ENCODE results near the gene CLPTM1.

CLPTM1 gene

GRCh38 chr19:45030825-45031224 is 75.6 kb downstream of the CLPTM1 start:
- Histone ChIP-seq H3K27me3 (ENCODE audit: control insufficient read depth, insufficient read depth, low read length) (no peaks in the 10 kb centered on the region), H3K9ac (ENCODE audit: low read length) (no peak overlapping the region), H3K4me1 (ENCODE audit: control insufficient read depth, insufficient read depth, low read length) (no peaks in the 10 kb centered on the region), H3K36me3 (ENCODE audit: control insufficient read depth, insufficient read depth, low read length) (peaks cover 4% of the 10 kb centered on the region), H3K4me3 (ENCODE audit: low read length) (no peak overlapping the region), H3K9me3 (ENCODE audit: control insufficient read depth, low read length) (no peaks in the 10 kb centered on the region)

DNA sequence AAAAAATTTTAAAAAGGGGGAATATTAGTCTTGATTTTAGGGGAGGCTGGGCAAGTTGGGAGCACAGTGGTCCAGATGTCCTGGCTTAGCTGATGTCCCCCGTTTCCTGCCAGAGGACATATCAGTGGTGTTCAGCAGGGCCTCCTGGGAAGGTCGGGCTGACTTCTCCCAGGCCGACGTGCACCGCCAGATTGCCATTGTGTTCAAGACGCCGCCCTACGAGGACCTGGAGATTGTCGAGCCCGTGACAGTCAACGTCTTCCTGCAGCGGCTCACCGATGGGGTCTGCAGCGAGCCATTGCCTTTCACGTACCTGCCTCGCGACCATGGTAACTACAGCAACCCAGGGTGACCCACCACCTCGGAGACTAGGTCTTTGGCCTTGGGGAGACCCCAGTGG is 77.2 kb downstream of the CLPTM1 start:
- H3K9ac ChIP-seq (ENCODE audit: low read length), result no peak overlapping the region

DNA sequence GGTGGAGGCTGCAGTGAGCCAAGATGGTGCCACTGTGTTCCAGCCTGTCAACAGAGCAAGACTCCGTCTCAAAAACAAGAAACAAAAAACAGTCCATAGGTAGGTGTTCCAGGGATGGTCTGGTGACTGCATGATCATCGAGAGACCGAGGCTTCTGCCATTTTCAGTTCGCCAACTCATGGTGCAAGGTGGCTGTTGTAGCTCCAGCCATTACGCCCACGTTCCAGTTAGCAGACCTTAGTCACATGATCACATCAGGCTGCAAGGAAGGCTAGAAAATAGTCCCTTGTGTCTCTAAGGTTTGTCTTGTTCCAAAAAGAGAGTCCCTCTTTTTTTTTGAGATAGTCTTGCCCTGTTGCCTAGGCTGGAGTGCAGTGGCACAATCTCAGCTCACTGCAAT is 80.6 kb downstream of the CLPTM1 start:
- H3K9me3 ChIP-seq (ENCODE audit: control insufficient read depth, low read length), result no peaks in the 10 kb centered on the region
- H3K27me3 ChIP-seq (ENCODE audit: control insufficient read depth, insufficient read depth, low read length), result no peaks in the 10 kb centered on the region
- H3K4me3 ChIP-seq (ENCODE audit: low read length), result no peak overlapping the region
- peaks cover 14% of the 10 kb centered on the region for H3K4me1 ChIP-seq (ENCODE audit: control insufficient read depth, insufficient read depth, low read length)
- H3K36me3 ChIP-seq (ENCODE audit: control insufficient read depth, insufficient read depth, low read length), result peaks cover 12% of the 10 kb centered on the region
- H3K9ac ChIP-seq (ENCODE audit: low read length), result no peak overlapping the region

More for the DNA sequence above, 77.2 kb downstream of the CLPTM1 start:
- Histone ChIP-seq H3K4me1 (ENCODE audit: control insufficient read depth, insufficient read depth, low read length) (no peaks in the 10 kb centered on the region), H3K4me3 (ENCODE audit: low read length) (no peak overlapping the region), H3K9me3 (ENCODE audit: control insufficient read depth, low read length) (no peaks in the 10 kb centered on the region), H3K27me3 (ENCODE audit: control insufficient read depth, insufficient read depth, low read length) (no peaks in the 10 kb centered on the region), H3K36me3 (ENCODE audit: control insufficient read depth, insufficient read depth, low read length) (peaks cover 4% of the 10 kb centered on the region)

DNA sequence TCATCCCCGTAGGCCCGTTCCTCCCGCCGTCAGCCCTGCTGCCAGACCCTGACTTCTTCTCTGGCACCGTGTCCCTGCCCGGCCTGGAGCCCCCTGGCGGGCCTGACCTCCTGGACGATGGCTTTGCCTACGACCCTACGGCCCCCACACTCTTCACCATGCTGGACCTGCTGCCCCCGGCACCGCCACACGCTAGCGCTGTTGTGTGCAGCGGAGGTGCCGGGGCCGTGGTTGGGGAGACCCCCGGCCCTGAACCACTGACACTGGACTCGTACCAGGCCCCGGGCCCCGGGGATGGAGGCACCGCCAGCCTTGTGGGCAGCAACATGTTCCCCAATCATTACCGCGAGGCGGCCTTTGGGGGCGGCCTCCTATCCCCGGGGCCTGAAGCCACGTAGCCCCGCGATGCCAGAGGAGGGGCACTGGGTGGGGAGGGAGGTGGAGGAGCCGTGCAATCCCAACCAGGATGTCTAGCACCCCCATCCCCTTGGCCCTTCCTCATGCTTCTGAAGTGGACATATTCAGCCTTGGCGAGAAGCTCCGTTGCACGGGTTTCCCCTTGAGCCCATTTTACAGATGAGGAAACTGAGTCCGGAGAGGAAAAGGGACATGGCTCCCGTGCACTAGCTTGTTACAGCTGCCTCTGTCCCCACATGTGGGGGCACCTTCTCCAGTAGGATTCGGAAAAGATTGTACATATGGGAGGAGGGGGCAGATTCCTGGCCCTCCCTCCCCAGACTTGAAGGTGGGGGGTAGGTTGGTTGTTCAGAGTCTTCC is 82.4 kb downstream of the CLPTM1 start:
- Histone ChIP-seq H3K4me3 (ENCODE audit: low read length) (no peak overlapping the region), H3K36me3 (ENCODE audit: control insufficient read depth, insufficient read depth, low read length) (peaks cover 12% of the 10 kb centered on the region)

DNA sequence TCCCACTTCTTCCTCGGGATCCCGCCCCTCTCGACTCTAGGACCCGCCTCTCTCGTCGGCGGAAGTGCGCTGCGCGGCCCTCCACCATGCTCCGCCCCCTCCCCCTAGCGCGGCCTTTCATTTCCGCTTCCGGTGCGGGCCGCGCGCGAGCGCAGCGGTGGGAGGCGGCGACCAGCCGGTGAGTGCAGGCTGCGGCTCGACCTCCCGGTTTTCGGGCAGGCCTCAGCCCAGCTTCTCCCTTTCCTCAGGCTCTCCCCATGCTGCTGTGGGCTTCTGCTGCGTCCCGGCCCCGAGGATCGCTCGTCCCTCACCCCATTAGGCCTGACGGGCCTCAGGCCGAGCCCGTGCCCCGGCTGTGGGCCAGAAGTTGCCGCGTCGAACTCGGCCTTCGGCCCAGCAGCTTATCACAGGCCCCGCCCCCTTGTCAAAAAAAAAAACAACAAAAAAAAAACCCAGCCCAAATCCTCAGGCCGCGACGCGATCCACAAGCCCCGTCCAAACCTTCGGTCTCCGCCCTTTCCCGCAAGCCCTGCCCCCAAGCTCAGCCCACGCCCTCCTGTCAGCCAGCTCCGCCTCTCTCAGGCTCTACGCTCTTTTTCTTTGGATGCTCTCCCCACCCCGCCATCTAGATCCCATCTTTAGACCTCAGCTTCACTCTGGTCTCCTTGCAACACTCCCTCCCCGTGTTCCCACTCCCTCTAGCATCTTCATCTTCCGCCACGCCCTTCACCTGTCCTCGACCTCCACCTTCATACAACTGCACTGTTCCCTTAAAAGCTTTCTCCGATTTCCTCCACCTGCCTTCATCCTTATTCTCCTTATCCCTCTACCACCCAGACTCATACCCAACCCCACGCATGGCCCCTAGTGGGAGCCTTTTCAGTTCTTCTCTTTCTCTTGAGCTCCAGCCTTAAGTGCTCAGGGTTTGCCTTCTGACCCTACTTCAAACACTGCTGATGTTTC is 84.0 kb downstream of the CLPTM1 start, which contains the start of gene CLASRP:
Gene CLASRP (plus strand): TSS at position 115 of the 963 bp plus-strand sequence. CDS start 1,168 bp downstream, outside the sequence.
- Histone ChIP-seq H3K9ac (ENCODE audit: low read length) (peak within 1 kb of the TSS; percentile 97), H3K4me3 (ENCODE audit: low read length) (peak within 1 kb of the TSS; percentile 74), H3K36me3 (ENCODE audit: control insufficient read depth, insufficient read depth, low read length) (peaks cover 8% of the 10 kb centered on the region), H3K27me3 (ENCODE audit: control insufficient read depth, insufficient read depth, low read length) (no peaks in the 10 kb centered on the region), H3K4me1 (ENCODE audit: control insufficient read depth, insufficient read depth, low read length) (peaks cover 34% of the 10 kb centered on the region), H3K9me3 (ENCODE audit: control insufficient read depth, low read length) (no peaks in the 10 kb centered on the region)

More for the DNA sequence above, 82.4 kb downstream of the CLPTM1 start:
- Histone ChIP-seq H3K4me1 (ENCODE audit: control insufficient read depth, insufficient read depth, low read length) (peaks cover 25% of the 10 kb centered on the region), H3K9me3 (ENCODE audit: control insufficient read depth, low read length) (no peaks in the 10 kb centered on the region), H3K27me3 (ENCODE audit: control insufficient read depth, insufficient read depth, low read length) (no peaks in the 10 kb centered on the region), H3K9ac (ENCODE audit: low read length) (no peak overlapping the region)

DNA sequence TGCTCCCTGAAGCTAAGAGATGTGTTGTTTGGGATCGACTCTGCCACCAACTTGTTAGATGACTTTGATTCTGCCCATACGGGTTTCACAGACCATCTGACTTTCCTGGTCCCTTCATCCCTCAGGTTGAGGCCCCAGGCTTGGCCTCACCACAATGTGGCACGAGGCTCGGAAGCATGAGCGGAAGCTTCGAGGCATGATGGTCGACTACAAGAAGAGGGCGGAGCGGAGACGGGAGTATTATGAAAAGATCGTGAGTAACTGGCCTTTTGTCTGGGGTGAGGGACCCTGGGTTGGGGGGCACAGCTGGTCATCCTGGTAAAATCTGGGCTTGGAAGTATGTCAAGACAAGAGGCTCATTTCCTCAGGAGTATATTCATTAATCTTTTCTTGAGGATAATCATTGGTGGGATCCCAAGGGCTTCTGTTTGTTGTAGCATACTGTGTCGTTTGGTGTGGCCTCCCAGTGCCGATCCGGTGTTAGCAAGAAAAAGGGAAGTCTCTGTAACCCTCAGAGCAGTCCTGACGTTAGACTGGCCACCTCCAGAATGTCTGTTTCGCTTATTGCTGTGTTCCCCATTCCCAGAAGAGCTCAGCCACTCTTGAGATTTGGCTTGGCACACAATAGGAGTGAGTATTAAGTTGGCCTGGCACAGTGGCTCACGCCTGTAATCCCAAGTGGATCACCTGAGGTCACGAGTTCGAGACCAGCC is 85.0 kb downstream of the CLPTM1 start:
- Histone ChIP-seq H3K36me3 (ENCODE audit: control insufficient read depth, insufficient read depth, low read length) (peaks cover 8% of the 10 kb centered on the region), H3K9ac (ENCODE audit: low read length) (peak overlapping the region; percentile 97), H3K27me3 (ENCODE audit: control insufficient read depth, insufficient read depth, low read length) (no peaks in the 10 kb centered on the region), H3K4me1 (ENCODE audit: control insufficient read depth, insufficient read depth, low read length) (peaks cover 44% of the 10 kb centered on the region), H3K4me3 (ENCODE audit: low read length) (peak overlapping the region; percentile 74), H3K9me3 (ENCODE audit: control insufficient read depth, low read length) (no peaks in the 10 kb centered on the region)

DNA sequence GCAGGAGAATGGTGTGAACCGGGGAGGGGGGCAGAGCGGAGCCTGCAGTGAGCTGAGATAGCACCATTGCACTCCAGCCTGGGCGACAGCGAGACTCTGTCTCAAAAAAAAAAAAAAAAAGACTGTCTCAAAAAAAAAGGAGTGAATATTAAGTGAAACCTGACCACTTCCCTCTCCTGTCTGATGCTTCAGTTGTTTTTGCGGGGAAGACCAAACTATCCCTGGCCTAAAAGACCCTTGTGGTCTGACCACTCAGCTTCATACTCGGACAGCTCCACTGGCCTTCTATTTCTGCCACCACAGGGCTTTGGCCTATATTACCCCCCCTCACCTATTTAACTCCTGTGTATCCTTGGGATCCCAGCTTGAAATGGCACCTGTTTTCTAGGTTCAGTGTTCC is 85.9 kb downstream of the CLPTM1 start:
- H3K4me1 ChIP-seq (ENCODE audit: control insufficient read depth, insufficient read depth, low read length), result peaks cover 53% of the 10 kb centered on the region
- H3K27me3 ChIP-seq (ENCODE audit: control insufficient read depth, insufficient read depth, low read length), result no peaks in the 10 kb centered on the region
- no peak overlapping the region for H3K4me3 ChIP-seq (ENCODE audit: low read length)
- H3K9ac ChIP-seq (ENCODE audit: low read length), result peak overlapping the region; percentile 45
- peaks cover 8% of the 10 kb centered on the region for H3K36me3 ChIP-seq (ENCODE audit: control insufficient read depth, insufficient read depth, low read length)
- no peaks in the 10 kb centered on the region for H3K9me3 ChIP-seq (ENCODE audit: control insufficient read depth, low read length)

Measured in mucosa of stomach (tissue), 1 donor.